Chondrocyte (in vitro differentiated cells): Measurements from ENCODE around the gene CDH5. TPM values are rescaled to one million over a fixed set of nuclear protein-coding genes. Genes with fewer than 3 reads are reported as not detected.
A peak's percentile ranks its signal among the peaks of the same experiment; 100 is the strongest.

Experiments used
- DNase-seq: peaks from one replicate; pipeline ENCODE4 v3.0.0; 2021; ENCODE audit warnings: mixed read lengths, low spot score
- H3K27ac Mint-ChIP-seq: one replicate; pipeline ENCODE4 v1.8.0; 2021; ENCODE audit warnings: mild to moderate bottlenecking, moderate library complexity, mixed read lengths; ENCODE audit not compliant: unreplicated experiment
- H3K27me3 Mint-ChIP-seq: 2 replicates; pipeline ENCODE4 v1.8.0; 2021; ENCODE audit warnings: low read depth, mixed read lengths
- H3K36me3 Mint-ChIP-seq: 2 replicates; pipeline ENCODE4 v1.8.0; 2021; ENCODE audit warnings: low read depth, mixed read lengths
- H3K4me1 Mint-ChIP-seq: 2 replicates; pipeline ENCODE4 v1.8.0; 2021; ENCODE audit warnings: low read depth, mild to moderate bottlenecking, mixed read lengths
- H3K4me3 Mint-ChIP-seq: one replicate; pipeline ENCODE4 v1.8.0; 2021; ENCODE audit warnings: mild to moderate bottlenecking, moderate library complexity, mixed read lengths; ENCODE audit not compliant: unreplicated experiment
- H3K9me3 Mint-ChIP-seq: 2 replicates; pipeline ENCODE4 v1.8.0; 2021; ENCODE audit warnings: low read depth, mixed read lengths
- total RNA-seq: library from RNA; stranded (reverse); gene quantifications from 3 replicates; pipeline ENCODE4 v1.2.1, GENCODE V29; 2021
- TF ChIP-seq, protein P1 (sequence below): fragments of 200-600 bp; sonication (generic); IDR thresholded peaks from 2 replicates; pipeline ENCODE4 v1.5.0; 2021; ENCODE audit warnings: antibody characterized with exemption, mild to moderate bottlenecking, moderate library complexity

The CDH5 gene
- total RNA-seq, 1 donor from 2014 or later = not detected

DNA sequence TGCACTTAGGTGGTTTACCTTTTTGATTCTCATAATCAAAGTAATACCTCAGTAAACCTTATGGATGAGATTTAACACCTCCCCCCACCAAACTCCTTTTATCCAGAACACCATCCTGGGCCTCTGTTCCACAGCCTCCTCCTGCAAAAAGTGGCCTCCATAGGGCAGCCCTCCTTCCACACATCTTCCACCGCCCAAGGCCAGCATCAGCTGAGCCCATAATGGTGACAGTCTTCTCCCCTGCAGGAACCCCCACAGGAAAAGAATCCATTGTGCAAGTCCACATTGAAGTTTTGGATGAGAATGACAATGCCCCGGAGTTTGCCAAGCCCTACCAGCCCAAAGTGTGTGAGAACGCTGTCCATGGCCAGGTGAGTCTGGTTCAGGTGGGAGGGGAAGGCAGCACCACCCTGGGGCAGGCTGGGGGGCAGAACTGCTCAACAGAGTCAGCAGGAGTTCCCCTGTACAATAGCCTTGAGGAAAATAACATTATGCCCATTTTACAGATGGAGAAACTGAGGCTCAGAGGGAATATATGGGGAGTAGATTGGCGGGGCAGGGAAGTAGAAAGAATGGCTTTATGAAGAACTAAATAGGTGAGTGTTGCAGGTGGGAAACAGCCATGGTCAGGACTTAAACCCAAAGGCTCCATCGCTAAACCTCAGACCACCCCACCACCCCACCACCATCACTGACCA is 31.4 kb downstream of the CDH5 start:
- no peak overlapping the region for H3K27ac Mint-ChIP-seq
- TF ChIP-seq, protein P1, sequence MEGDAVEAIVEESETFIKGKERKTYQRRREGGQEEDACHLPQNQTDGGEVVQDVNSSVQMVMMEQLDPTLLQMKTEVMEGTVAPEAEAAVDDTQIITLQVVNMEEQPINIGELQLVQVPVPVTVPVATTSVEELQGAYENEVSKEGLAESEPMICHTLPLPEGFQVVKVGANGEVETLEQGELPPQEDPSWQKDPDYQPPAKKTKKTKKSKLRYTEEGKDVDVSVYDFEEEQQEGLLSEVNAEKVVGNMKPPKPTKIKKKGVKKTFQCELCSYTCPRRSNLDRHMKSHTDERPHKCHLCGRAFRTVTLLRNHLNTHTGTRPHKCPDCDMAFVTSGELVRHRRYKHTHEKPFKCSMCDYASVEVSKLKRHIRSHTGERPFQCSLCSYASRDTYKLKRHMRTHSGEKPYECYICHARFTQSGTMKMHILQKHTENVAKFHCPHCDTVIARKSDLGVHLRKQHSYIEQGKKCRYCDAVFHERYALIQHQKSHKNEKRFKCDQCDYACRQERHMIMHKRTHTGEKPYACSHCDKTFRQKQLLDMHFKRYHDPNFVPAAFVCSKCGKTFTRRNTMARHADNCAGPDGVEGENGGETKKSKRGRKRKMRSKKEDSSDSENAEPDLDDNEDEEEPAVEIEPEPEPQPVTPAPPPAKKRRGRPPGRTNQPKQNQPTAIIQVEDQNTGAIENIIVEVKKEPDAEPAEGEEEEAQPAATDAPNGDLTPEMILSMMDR = no peak
- H3K4me3 Mint-ChIP-seq = no peak overlapping the region
- no peaks in the 10 kb centered on the region for H3K27me3 Mint-ChIP-seq
- H3K4me1 Mint-ChIP-seq = peaks cover 11% of the 10 kb centered on the region
- H3K9me3 Mint-ChIP-seq = no peaks in the 10 kb centered on the region
- H3K36me3 Mint-ChIP-seq = no peaks in the 10 kb centered on the region
- DNase-seq = no peak

GRCh38 chr16:66399031-66399430 is 32.5 kb downstream of the CDH5 start:
- Mint-ChIP-seq H3K27me3 (no peaks in the 10 kb centered on the region), H3K9me3 (no peaks in the 10 kb centered on the region), H3K4me3 (no peak overlapping the region), H3K27ac (no peak overlapping the region), H3K36me3 (no peaks in the 10 kb centered on the region), H3K4me1 (peaks cover 11% of the 10 kb centered on the region)
- TF ChIP-seq, protein P1 = no peak
- DNase-seq = no peak

GRCh38 chr16:66399930-66400329 is 33.4 kb downstream of the CDH5 start:
- DNase-seq = no peak
- no peaks in the 10 kb centered on the region for H3K9me3 Mint-ChIP-seq
- H3K27me3 Mint-ChIP-seq = no peaks in the 10 kb centered on the region
- peaks cover 11% of the 10 kb centered on the region for H3K4me1 Mint-ChIP-seq
- no peak overlapping the region for H3K27ac Mint-ChIP-seq
- TF ChIP-seq, protein P1 = no peak
- H3K36me3 Mint-ChIP-seq = no peaks in the 10 kb centered on the region
- no peak overlapping the region for H3K4me3 Mint-ChIP-seq

DNA sequence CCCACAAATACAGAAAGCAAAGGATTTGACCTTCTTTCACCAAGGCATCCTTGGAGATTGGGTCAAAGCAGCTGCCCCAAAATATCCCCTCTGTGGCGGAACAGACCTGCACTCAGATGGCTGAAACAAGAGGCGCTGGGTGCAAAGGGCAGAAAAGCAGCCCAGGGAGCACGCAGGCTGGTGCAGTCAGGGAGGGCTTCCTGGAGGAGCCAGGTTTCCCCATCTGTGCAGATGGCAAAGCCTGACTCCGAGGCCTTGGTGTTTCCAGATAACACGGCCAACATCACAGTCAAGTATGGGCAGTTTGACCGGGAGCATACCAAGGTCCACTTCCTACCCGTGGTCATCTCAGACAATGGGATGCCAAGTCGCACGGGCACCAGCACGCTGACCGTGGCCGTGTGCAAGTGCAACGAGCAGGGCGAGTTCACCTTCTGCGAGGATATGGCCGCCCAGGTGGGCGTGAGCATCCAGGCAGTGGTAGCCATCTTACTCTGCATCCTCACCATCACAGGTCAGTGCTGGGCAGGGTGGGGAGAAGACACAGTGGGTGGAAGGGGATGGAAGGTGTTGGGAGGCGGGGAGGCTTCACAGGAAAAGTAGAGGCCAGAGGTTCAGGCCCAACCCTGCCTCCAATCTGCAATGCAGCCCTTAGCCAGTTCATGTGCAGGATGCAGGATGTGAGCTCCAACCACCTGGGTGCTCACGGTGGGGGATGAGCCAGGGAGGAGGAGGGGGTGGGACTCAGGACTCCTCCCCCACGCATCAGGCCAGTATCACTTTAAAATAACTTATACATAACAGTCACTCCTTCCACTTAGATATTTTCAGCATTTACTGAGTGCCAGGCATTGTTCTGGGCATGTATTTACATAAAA is 34.3 kb downstream of the CDH5 start:
- Mint-ChIP-seq H3K9me3 (no peaks in the 10 kb centered on the region), H3K4me1 (peaks cover 11% of the 10 kb centered on the region), H3K4me3 (no peak overlapping the region), H3K27ac (peak overlapping the region; percentile 82), H3K27me3 (peaks cover 4% of the 10 kb centered on the region), H3K36me3 (no peaks in the 10 kb centered on the region)
- no peak for DNase-seq
- TF ChIP-seq, protein P1 = no peak

DNA sequence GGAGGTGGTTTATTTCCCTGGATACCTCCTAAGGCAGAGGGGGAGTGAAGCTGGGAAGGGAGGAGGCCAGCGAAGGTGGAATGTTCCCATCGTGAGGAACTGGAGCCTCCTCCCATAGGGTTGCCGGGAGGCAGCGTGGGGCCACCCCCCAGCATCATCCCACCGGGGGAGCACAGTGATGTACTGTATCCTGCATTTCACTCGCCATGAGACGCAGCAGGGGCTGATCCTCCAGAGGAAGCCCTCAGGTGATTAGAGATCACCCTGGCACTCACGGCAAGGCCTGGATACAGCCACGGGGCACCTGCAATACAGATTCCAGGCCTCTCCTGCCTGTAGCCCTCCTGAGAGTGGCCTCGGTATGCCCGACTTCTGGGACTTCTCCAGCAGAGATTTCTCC is 35.1 kb downstream of the CDH5 start:
- H3K36me3 Mint-ChIP-seq = no peaks in the 10 kb centered on the region
- peaks cover 11% of the 10 kb centered on the region for H3K4me1 Mint-ChIP-seq
- TF ChIP-seq, protein P1 = no peak
- H3K4me3 Mint-ChIP-seq = no peak overlapping the region
- no peaks in the 10 kb centered on the region for H3K9me3 Mint-ChIP-seq
- H3K27me3 Mint-ChIP-seq = peaks cover 6% of the 10 kb centered on the region
- DNase-seq = no peak
- H3K27ac Mint-ChIP-seq = peak overlapping the region; percentile 82
